ENCODE data around the gene F3.

The F3 gene

GRCh38 chr1:94553323-94553730 is 11.8 kb upstream of the F3 start:
- DNase-seq = no peak

DNA sequence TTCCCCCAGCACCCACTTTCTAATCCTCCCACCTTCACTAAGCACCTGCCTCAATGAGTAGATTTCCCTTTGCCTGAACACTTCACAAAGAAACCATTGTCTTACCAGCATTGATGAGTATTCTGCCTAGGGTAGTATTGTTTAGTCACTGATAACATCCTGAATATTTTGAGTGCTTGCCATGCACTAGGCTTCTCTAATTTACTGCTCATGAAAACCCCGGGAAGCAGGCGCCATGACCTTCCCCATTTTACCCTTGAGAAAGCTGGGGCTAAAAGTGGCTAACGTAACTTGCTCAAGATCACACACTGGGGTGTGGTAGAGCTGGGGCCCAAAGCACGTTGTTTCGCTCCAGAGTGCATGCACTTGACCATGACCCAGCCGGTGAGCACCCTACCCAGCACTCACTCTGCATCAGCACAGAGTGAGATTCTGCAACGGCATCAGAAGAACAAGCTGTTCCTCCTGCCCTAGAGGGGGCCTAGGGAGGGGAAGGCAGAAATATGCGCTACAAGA is 10.6 kb upstream of the F3 start:
- DNase-seq = no peak

DNA sequence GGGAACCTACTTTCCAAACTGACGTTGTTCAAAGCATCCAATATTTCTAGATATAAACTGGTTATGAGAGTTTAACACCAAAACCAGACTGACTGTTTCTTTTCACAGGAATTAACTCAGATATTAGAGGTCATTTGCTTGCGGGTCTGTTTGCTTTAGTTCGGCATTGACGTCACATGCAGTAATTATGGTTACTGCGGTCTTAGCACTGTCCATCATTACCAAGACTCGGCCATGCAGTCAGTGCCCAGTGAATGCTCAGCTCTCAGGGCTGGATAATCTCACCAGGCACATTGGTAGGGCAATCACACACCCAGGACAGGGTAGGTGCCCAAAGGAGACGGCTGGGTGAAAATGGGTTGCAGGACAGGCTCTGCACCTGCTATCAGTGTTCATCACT is 9.9 kb upstream of the F3 start:
- DNase-seq = no peak

- DNase-seq = no peak
These were observed 9.3 kb upstream of the F3 start for GRCh38 chr1:94550800-94551241.

DNA sequence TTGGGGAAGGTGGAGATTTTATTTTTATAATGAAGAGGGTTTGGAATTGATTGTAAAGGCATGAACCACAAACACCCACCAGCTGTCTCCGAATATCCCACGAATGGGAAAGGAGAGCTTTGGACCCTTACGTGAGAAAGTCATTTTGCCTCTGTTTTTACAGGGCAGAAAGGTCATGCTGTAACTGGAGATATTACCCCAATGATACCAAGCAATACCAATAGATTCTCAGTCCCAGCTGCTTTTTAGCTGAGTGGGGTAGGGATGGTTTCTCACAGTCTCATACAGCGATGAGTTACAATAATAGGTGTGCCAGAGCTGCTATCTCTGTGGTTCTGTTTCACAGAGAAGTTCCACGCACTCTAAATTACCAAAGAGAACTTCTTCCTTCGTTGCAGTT is 8.8 kb upstream of the F3 start:
- DNase-seq = no peak

- DNase-seq = no peak
These were observed 8.1 kb upstream of the F3 start for GRCh38 chr1:94549706-94550105.

DNA sequence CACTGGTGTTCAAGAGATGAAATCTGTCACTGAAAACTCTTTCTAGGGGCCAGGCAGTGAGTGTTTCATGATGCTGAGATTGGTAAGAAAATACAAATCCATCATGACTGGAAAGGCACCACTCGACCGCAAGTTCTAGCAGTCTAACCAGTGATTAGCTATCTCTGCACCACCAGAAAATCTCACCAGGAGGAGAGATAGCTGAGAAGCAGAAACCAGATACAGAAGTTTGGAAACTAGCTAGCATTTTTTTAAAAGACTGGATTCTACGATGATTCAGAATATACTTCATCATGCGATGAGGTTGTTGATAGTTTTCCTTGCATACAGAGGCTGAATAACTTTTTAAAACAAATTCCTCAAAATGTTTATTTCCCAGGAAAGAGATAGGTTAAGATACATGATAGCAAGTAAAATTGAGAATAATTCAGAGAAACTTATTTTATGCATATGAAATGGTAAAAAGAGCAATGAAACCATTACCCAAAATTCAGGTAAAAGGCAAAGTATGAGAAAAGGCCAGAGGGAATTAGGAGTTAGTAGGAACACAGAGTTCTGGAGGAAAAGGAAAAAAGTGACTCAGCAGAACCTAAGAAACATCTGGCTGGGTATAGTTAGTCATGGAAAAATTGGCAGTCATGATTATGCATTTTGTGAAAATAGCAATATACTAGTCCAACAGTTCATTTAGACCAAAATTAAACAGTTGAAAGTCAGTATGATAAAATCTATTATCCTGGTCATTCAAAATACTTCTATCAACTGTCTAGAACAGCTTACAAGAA is 3.3 kb upstream of the F3 start:
- DNase-seq = no peak

GRCh38 chr1:94543893-94544635 is 2.5 kb upstream of the F3 start:
- DNase-seq = no peak

DNA sequence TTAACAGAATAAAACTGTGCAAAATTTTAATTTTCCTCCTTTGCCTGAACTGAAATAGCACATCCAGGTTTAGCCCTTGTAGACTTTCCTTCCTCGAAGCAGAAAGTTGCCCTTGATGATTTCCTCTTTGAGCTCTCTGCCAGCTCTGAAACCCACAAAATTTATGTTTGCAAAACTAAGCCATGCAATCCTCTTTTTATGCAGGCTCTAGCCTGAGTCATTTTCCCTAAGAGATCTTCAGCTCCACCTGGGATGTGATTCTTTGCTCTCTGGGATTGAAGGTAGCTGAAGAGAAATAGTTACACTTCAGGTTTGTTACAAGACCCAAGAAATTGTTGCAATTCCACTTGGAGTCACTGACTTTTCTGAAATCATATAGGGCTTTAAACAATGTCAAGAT is 1.4 kb upstream of the F3 start:
- DNase-seq = no peak

DNA sequence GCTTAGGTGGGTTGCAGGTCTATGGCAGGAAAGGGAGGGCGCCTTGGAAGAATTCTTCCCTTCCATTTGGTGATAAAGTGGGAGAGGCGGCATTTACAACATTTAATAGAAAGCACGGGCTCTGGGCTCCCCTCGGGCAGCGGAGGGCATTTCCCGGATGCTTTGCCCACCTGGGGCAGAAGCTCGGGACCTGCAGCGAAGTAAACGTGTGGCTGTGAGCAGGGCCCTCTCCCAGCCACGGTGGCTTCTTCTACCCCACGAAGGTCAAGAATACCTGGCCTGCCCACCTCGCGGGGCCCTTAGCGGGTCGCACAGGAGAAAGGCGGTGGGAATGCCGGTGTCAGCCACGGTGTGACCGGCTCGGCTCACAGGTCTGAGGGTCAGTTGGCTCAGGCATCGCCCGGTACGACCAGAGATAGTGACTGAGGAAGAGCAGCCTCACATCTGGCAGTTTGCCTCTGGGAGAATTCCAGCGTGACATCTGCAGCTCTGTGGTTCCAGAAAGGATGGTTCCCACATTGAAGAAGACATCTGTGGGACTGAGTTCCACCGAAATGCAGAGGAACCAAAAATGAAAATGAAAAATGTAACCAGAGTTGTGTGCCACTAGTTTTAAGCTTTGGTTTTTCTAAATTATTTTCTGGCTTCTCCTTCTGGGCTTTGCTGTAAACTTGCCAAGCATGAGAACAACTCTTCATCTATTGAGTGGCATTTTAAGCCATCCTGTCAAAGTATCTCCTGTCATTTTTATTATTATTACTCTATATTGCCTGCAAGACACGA is 720 bp upstream of the F3 start:
- peak in 8 of 58 donors; percentile 11 to 52 (median 17) for DNase-seq

DNA sequence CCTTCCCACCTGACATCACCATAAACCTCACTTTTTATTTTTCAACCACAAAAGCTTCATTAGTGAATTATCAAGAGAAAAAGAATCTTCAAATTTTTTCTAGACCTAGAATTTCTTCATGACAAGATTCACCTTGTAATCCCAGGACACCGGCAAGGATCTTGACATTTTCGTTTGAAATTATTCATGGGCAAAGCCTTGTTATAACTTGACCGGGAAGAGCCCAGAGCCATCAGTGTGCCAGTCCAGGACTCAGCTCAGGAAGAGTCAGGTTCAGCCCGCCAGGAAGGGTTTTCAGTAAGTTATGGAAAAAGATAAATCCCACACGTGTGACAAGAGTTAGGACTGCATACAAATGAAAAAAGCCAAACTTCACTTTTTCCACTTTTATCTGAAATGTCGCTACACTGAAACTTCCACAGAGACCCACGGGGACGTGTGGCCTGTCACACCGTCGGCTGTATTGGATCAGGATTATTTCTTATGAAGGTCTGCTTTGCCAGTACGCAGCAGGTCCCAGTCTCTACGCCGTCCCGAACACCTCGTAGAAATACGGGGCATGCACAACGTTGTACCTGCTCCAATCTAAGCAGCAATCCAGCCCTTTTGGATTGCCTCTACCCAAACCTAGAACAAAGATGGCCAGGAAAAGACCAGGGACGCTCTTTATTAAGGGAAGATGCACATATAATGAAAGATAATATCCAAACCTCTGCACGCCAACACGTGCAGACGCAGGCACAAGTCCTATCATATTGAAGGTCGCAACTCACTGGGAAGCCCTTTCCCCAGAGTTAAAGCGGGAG is 916 bp downstream of the F3 start:
- DNase-seq = no peak

DNA sequence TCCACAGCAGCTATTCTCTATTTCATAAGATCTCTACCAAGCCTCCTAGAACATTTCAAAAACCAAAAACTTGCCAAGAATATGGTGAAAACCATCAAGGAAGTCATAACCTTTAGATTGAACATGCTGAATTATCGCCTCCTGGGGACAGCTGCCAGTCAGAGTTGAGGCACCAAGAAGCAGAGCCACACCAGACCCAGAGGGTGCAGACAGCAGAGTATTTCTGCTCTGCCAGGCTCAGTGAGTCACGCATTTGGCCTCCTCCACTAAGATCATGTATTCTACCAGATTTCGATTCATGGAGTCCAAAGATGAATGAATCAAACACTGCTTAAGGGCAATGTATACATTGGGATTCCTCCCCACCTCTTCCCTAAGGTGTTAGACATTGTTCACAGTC is 2.1 kb downstream of the F3 start:
- DNase-seq = no peak

DNA sequence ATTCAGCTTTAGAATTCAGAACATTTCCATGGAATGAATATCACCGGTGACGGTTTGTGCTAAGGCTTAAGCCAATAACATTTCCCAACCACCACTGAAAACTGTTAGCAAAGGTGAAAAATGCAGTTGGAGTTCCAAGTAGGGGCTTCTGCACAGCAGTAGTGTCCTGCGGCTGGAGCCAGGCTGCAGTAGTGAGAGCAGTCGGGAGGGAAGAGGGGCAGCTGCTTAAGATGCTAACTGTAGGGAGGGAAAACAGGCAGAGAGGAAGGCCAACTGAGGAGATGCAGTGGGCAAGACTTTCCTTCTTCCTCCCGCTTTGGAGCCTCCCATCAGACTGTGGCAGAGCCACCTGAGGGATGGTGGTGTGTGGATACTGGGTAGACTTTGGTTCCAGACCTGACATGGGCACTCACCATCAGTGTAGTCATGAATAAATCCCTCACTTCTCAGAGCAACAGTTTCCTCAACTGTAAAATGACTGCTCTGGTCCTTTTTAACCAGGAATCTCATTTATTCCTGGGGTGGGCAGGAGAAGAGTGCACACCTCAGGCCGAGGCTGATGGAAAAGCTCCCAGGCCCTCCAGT is 3.2 kb downstream of the F3 start:
- DNase-seq = peak in 1 of 58 donors; percentile 14

DNA sequence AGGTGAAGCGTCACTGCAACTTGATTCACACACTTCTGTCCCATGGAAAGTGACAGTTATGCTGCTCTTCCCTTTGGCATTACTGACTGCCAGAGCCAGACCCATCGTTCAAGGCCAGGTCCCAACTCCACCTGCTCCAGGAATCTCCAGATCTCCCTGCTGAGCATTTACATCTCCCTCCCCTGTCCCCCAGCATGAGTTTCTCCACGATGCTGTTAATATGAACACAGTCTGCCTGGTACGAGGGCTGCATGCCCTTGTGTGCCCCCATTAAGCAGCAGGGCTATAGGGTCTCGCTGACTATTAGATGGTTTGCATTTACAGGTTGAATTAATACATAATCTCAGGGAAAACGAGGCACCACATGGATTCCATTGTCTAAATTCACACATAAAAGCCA is 4.3 kb downstream of the F3 start:
- no peak for DNase-seq

DNA sequence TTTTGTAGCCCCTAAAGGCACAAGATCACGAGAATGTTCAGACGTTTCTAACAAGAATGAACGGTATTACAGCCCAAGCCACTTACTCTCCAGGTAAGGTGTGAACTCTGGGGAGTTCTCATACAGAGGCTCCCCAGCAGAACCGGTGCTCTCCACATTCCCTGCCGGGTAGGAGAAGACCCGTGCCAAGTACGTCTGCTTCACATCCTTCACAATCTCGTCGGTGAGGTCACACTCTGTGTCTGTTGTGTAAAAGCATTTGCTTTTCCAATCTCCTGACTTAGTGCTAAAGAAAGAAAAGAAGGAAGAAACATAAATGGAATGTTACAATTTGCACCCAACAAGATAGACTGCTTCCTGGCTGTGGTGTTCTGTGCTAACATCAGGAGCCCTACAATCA is 5.7 kb downstream of the F3 start:
- no peak for DNase-seq

DNA sequence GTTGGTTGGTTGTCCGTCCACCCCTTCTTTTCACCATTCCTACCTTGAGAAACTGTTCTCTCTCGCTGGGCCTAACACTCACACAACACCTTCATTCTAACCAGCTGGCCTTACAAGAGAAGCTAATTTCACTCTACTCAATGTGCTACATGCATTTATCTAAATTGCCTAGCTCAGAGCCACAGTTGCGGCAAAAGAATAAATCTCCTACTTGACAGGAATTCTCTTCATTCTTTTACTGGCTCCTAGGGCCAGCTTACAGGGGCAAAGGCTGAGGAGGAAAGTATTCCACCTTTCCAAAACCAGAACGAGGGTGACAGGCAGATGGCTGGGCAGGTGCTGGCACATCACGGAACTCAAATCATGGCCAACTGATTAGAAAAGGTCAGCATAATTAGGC is 6.5 kb downstream of the F3 start:
- DNase-seq = no peak

GRCh38 chr1:94532077-94532476 is 9.5 kb downstream of the F3 start:
- no peak for DNase-seq

DNA sequence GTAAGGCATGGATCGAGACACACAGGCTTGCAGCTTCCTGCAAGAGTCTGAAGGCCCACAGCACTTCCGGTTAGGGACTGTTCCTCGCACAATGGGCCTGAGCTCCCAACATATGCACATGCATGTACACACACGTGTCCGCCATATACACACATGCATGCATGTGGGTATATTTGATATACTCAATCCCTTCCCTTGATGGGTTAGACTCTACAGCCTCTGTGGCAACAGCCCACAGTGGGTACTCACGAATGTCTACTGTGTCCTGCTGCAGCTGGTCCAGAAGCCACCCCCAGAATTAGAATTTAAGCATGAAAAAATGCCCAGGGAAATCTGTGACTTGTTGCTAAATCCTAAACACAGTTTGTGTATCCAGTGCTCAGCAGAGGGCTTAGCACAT is 9.9 kb downstream of the F3 start:
- no peak for DNase-seq

DNA sequence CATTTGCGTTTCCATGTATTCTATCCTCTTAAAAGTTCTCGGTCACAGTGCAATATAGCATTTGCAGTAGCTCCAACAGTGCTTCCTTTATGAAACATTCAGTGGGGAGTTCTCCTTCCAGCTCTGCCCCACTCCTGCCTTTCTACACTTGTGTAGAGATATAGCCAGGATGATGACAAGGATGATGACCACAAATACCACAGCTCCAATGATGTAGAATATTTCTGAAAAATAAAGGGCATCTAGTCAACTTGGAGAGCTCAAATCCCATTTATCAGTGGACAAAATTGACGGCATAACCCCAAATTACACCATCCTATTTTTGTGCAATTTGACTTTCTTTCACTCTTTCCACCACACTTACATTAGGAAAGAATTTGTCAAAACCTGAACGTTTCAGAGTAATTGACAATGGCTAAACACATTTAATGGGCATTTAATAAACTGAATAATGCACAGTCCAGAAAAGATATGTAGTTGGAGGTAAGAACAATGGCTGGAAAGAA is 11.1 kb downstream of the F3 start:
- no peak for DNase-seq

DNA sequence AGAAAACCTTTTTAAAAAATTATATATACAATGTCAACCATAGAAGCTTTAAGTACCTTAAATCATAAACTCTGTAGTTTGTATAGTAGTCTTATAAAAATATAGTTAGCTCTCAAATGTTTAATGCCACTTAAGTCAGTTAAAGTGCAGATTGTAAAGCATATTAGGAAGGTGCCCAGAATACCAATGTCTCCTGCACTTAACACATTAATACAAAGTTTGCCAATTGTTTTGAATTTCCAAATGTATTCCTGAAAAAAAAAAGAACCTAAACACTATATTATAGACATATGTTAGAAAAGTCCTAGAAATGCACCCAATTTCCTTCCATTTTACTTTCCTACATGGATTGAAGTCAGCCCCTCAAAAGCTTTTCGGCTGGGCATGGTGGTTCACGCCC is 12.1 kb downstream of the F3 start:
- no peak for DNase-seq

Measured in anterior cingulate cortex (tissue), 58 donors.